Endothelial cell of umbilical vein (primary cell): Measurements from ENCODE around the gene KAT2A. TPM values are rescaled to one million over a fixed set of nuclear protein-coding genes. Genes with fewer than 3 reads are reported as not detected.
"Not testable (repeated sequence)": the region's sequence is repeated elsewhere in the genome, so short reads cannot be mapped to it uniquely, and the experiment has no call there.

ENCODE experiments used
- BruUV-seq: library from RNA; stranded (reverse); fragments of 400-500 nt; replicated peaks from 2 replicates; lab custom pipeline; 2021; lab: Mats Ljungman, UMichigan
- CTCF ChIA-PET: fragments of 300-600, 350-600 bp; sonication (Branson Sonifier 250); formaldehyde crosslinking; loops from one replicate; lab custom pipeline; 2021; ENCODE audit warnings: antibody characterized with exemption, inconsistent platforms; lab: Charles Lee
- POLR2A ChIA-PET: fragments of 300-600, 350-600 bp; sonication (Branson Sonifier 250); formaldehyde crosslinking; loops from one replicate; lab custom pipeline; 2021; ENCODE audit warnings: antibody characterized with exemption, inconsistent platforms; lab: Charles Lee
- DNase-seq: peaks from one replicate; pipeline ENCODE4 v3.0.0-alpha.2; 2011; ENCODE audit warnings: low read depth, low spot score
- FAIRE-seq: peaks from 2 replicates; lab custom pipeline; 2011; peaks lifted over from hg19 to GRCh38; lab: Jason Lieb, UNC
- H2AFZ ChIP-seq: 2 replicates; pipeline ENCODE4 v1.6.0; 2012; ENCODE audit warnings: low read depth, low read length, control low read depth, inconsistent platforms
- H3K27ac ChIP-seq: 2 replicates; pipeline ENCODE4 v1.5.1; 2011; ENCODE audit warnings: low read depth, mild to moderate bottlenecking, control low read depth, low read length, moderate library complexity; ENCODE audit not compliant: insufficient read depth
- H3K27me3 ChIP-seq, 2 experiments: 2 replicates each; pipeline versions ENCODE4 v1.6.0 to v1.6.1; 2011; ENCODE audit warnings: low read length in 2 of 2, mixed read lengths in 1 of 2; ENCODE audit not compliant: control insufficient read depth in 2 of 2, insufficient read depth in 2 of 2
- H3K36me3 ChIP-seq, 2 experiments: 2 replicates in 1 of 2; 3 replicates in 1 of 2; pipeline ENCODE4 v1.5.1; 2011; ENCODE audit warnings: low read length in 2 of 2, mild to moderate bottlenecking in 1 of 2, moderate library complexity in 1 of 2; ENCODE audit not compliant: control insufficient read depth in 2 of 2, insufficient read depth in 2 of 2; ENCODE audit errors: extremely low read depth in 1 of 2
- H3K4me1 ChIP-seq: 3 replicates; pipeline ENCODE4 v1.5.1; 2011; ENCODE audit warnings: mild to moderate bottlenecking, low read length; ENCODE audit not compliant: control insufficient read depth, insufficient read depth; ENCODE audit errors: extremely low read depth
- H3K4me2 ChIP-seq: 2 replicates; pipeline ENCODE4 v1.6.1; 2011; ENCODE audit warnings: low read length, control low read depth, mixed read lengths; ENCODE audit not compliant: insufficient read depth
- H3K4me3 ChIP-seq, 3 experiments: fragments of 200-600 bp in 1 of 3; sonication (generic), shearing (Covaris generic) in 1 of 3; replicated peaks in 1 of 3; 2 replicates each; pipeline ENCODE4 v1.5.1; 2011 to 2016; ENCODE audit warnings: control low read depth in 3 of 3, low read length in 3 of 3, mild to moderate bottlenecking in 2 of 3, inconsistent platforms in 1 of 3, low read depth in 1 of 3, moderate library complexity in 1 of 3; ENCODE audit not compliant: insufficient read depth in 1 of 3
- H3K79me2 ChIP-seq: 2 replicates; pipeline ENCODE4 v1.6.0; 2012; ENCODE audit warnings: low read length, inconsistent platforms; ENCODE audit not compliant: control insufficient read depth, insufficient read depth
- H3K9ac ChIP-seq: replicated peaks from 2 replicates; pipeline ENCODE3; 2011; ENCODE audit warnings: low read length, control low read depth; ENCODE audit not compliant: insufficient read depth; ENCODE audit errors: extremely low read depth
- H3K9me1 ChIP-seq: replicated peaks from 3 replicates; pipeline ENCODE4 v1.6.0; 2011; ENCODE audit warnings: mild to moderate bottlenecking, low read length; ENCODE audit not compliant: control insufficient read depth, insufficient read depth; ENCODE audit errors: extremely low read depth
- H3K9me3 ChIP-seq: replicated peaks from 2 replicates; pipeline ENCODE4 v1.5.1; 2012; ENCODE audit warnings: low read length, inconsistent platforms; ENCODE audit not compliant: control insufficient read depth, insufficient read depth
- H4K20me1 ChIP-seq: replicated peaks from 2 replicates; pipeline ENCODE3; 2011; ENCODE audit warnings: mild to moderate bottlenecking, low read length; ENCODE audit not compliant: control insufficient read depth, insufficient read depth; ENCODE audit errors: extremely low read depth
- EZH2 ChIP-seq: IDR thresholded peaks from 2 replicates; pipeline ENCODE4 v1.6.1; 2012; ENCODE audit warnings: borderline replicate concordance, low read depth, mild to moderate bottlenecking, moderate library complexity, low read length, inconsistent platforms; ENCODE audit not compliant: severe bottlenecking
- FOS ChIP-seq: IDR thresholded peaks from 2 replicates; pipeline ENCODE4 v1.6.1; 2011; ENCODE audit warnings: mild to moderate bottlenecking, low read length, moderate library complexity, borderline replicate concordance; ENCODE audit not compliant: insufficient read depth
- GATA2 ChIP-seq: IDR thresholded peaks from 2 replicates; pipeline ENCODE4 v1.7.0; 2011; ENCODE audit warnings: low read depth, mild to moderate bottlenecking, moderate library complexity, mixed read lengths, low read length; ENCODE audit not compliant: insufficient read length, insufficient read depth
- JUN ChIP-seq: IDR thresholded peaks from 2 replicates; pipeline ENCODE4 v1.6.1; 2011; ENCODE audit warnings: borderline replicate concordance, low read depth; ENCODE audit not compliant: insufficient read length, insufficient read depth
- MAX ChIP-seq: IDR thresholded peaks from 2 replicates; pipeline ENCODE4 v1.6.1; 2011; ENCODE audit not compliant: insufficient read depth, insufficient read length
- MYC ChIP-seq: IDR thresholded peaks from one replicate; pipeline ENCODE4 v1.6.1; 2011; ENCODE audit warnings: mild to moderate bottlenecking, low read depth, low read length
- POLR2A ChIP-seq: IDR thresholded peaks from 2 replicates; pipeline ENCODE4 v1.6.1; 2012; ENCODE audit warnings: low read depth, mild to moderate bottlenecking, control low read depth, low read length
- POLR2AphosphoS5 ChIP-seq: IDR thresholded peaks from 2 replicates; pipeline ENCODE4 v1.6.1; 2012; ENCODE audit warnings: low read depth, mild to moderate bottlenecking, control low read depth, low read length, moderate library complexity; ENCODE audit not compliant: insufficient read depth
- dilution Hi-C: fragments of 300-500 bp; cut with MboI; formaldehyde crosslinking; loops from one replicate; pipeline ENCODE4 v1.15.0; 2019; ENCODE audit warnings: low sequenced_read_pairs; ENCODE audit not compliant: extremely low pct_ligation_motif_present
- intact Hi-C: fragments of 100-400 bp; cut with micrococcal nuclease; formaldehyde crosslinking; loops from one replicate; pipeline ENCODE4 v1.10.0; 2022
- polyA plus RNA-seq, 4 experiments: library from polyadenylated mRNA; depleted of rRNA in 3 of 4; stranded (reverse) in 3 of 4; unstranded in 1 of 4; fragments of >200 nt; gene quantifications; 2 replicates each; pipeline versions ENCODE4 v1.2.1 to v1.2.3, GENCODE V29; 2011 to 2012; ENCODE audit warnings: missing spikeins in 1 of 4
- total RNA-seq: library from RNA; stranded (reverse); gene quantifications from 2 replicates; pipeline ENCODE4 v1.2.3, GENCODE V29; 2021
- TF ChIP-seq, protein P1 (sequence below), 2 donors: IDR thresholded peaks; 1 replicate in 1 of 2; 2 replicates in 1 of 2; pipeline ENCODE4 v1.5.1; 2011; ENCODE audit warnings: low read length in 2 of 2, mild to moderate bottlenecking in 2 of 2, moderate library complexity in 2 of 2, control low read depth in 1 of 2, inconsistent platforms in 1 of 2, low read depth in 1 of 2; ENCODE audit not compliant: insufficient read depth in 1 of 2; ENCODE audit errors: extremely low read depth in 1 of 2

The KAT2A gene
- total and polyA plus RNA-seq, 2 donors (not counting 3 experiments of a cell fraction or from before 2014, with no cell fraction given), result 32.9 to 33.4 TPM

DNA sequence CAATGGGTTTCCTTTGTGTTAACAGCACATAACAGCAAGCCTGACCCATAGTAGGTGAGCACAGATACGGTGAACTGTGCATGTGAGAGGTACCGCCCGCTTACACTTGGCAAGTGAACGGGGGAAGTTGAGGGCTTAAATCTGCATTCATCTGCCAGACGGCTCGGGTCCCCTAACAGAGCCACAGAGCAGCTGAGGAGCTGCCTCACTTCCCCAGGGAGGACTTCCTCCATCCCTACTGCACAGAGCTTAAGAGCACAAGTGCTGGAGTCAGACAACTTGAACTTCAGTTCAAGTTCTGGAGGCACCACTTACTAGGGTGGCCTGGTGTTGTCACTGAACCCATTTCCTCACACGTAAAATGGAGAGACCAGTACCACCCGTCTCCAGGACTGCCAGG lies 20.2 kb upstream of the KAT2A start:
- H3K4me2 ChIP-seq, result no peak overlapping the region
- no TSS peak for BruUV-seq
- no peak overlapping the region for H2AFZ ChIP-seq

DNA sequence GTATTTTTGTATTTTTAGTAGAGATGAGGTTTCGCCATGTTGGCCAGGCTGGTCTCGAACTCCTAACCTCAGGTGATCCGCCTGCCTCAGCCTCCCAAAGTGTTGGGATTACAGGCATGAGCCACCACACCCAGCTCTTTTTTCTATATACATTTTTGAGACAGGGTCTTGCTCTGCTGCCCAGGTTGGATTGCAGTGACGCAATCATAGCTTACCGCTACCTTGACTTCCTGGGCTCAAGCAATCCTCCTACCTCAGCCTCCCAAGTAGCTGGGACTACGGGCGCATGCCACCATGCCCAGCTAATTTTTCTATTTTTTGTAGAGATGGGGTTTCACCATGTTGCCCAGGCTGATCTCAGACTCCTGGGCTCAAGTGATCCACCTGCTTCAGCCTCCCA lies 19.5 kb upstream of the KAT2A start:
- H2AFZ ChIP-seq, H3K9me1 ChIP-seq, intact Hi-C loops, BruUV-seq, FAIRE-seq, H4K20me1 ChIP-seq, H3K4me2 ChIP-seq, H3K27ac ChIP-seq, H3K9ac ChIP-seq, H3K4me3 ChIP-seq, H3K9me3 ChIP-seq, POLR2A ChIA-PET, H3K27me3 ChIP-seq, dilution Hi-C loops, DNase-seq: not testable (repeated sequence)
- CTCF ChIA-PET, result interaction anchor here (1.1 kb wide), 1 partner anchor 43 kb away, joined by 3 read pairs; no protein-coding TSS in a partner anchor
- H3K4me1 ChIP-seq, result peaks cover 12% of the 10 kb centered on the region
- H3K79me2 ChIP-seq, result peaks cover 90% of the 10 kb centered on the region
- H3K36me3 ChIP-seq, result peaks cover 0 to 13% of the 10 kb centered on the region in 2 experiments

More for the DNA sequence above, 20.2 kb upstream of the KAT2A start:
- CTCF ChIA-PET, result no interaction called here
- H3K9me3 ChIP-seq, result no peaks in the 10 kb centered on the region
- H3K9me1 ChIP-seq, result no peaks in the 10 kb centered on the region
- H3K27ac ChIP-seq, result no peak overlapping the region
- no peak overlapping the region for H3K4me3 ChIP-seq
- DNase-seq (no peak), FAIRE-seq (no peak)
- H3K79me2 ChIP-seq, result peaks cover 92% of the 10 kb centered on the region
- no peak for TF ChIP-seq EZH2
- no peak for TF ChIP-seq MAX
- TF ChIP-seq MYC, result no peak
- no peak for TF ChIP-seq POLR2AphosphoS5
- no peak for TF ChIP-seq JUN
- no peak for TF ChIP-seq GATA2
- TF ChIP-seq FOS, result no peak
- no peak for TF ChIP-seq POLR2A
- TF ChIP-seq, protein P1, sequence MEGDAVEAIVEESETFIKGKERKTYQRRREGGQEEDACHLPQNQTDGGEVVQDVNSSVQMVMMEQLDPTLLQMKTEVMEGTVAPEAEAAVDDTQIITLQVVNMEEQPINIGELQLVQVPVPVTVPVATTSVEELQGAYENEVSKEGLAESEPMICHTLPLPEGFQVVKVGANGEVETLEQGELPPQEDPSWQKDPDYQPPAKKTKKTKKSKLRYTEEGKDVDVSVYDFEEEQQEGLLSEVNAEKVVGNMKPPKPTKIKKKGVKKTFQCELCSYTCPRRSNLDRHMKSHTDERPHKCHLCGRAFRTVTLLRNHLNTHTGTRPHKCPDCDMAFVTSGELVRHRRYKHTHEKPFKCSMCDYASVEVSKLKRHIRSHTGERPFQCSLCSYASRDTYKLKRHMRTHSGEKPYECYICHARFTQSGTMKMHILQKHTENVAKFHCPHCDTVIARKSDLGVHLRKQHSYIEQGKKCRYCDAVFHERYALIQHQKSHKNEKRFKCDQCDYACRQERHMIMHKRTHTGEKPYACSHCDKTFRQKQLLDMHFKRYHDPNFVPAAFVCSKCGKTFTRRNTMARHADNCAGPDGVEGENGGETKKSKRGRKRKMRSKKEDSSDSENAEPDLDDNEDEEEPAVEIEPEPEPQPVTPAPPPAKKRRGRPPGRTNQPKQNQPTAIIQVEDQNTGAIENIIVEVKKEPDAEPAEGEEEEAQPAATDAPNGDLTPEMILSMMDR (IDR thresholded peaks at IDR 0.05; ENCODE audit: extremely low read depth in 1 of 2, insufficient read depth in 1 of 2, low read depth in 1 of 2, low read length in 2 of 2), result no peak
- H3K36me3 ChIP-seq, result peaks cover 0 to 13% of the 10 kb centered on the region in 2 experiments
- peaks cover 5% of the 10 kb centered on the region for H3K4me1 ChIP-seq
- dilution Hi-C loops, result no loop called here
- no peak overlapping the region for H3K9ac ChIP-seq
- intact Hi-C loops, result no loop called here
- POLR2A ChIA-PET, result interaction anchor here (0.6 kb wide), 1 partner anchor 264 kb away, joined by 3 read pairs; no protein-coding TSS in a partner anchor
- H4K20me1 ChIP-seq, result no peaks in the 10 kb centered on the region
- no peaks in the 10 kb centered on the region for H3K27me3 ChIP-seq
